Measurements from ENCODE around the gene TNKS2.
"Not testable (repeated sequence)": the region's sequence is repeated elsewhere in the genome, so short reads cannot be mapped to it uniquely, and the experiment has no call there.

Gene TNKS2

DNA sequence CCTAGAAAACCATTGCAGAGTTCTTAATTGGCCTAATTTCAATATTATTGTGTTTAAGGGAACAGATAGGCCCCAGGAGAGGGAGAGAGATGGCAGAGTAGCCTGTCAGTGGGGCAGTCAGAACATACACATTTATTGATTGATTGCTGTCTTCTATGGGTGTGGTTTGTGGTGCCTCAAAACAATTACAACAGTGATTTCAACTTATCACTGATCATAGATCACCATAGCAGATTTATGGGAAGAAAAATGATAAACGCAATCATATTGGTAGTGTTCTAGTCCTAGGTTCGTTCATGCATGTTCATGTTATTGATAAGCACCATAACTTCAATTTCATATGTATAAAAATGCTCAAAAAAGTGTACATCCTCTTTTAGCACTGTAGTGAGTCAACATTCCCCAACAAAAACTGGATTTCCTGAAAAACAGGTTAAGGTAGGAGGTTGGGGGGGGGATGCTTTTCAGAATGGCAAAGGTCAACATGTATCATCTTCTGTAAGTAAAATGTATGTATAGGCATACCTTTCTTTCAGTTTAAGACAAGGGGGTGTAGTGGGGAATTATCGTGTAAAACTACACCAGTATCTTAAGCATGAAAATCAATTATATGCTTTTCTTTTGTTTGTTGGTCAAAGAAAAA is 1.1 kb upstream of the TNKS2 start:
- DNase-seq = no peak

DNA sequence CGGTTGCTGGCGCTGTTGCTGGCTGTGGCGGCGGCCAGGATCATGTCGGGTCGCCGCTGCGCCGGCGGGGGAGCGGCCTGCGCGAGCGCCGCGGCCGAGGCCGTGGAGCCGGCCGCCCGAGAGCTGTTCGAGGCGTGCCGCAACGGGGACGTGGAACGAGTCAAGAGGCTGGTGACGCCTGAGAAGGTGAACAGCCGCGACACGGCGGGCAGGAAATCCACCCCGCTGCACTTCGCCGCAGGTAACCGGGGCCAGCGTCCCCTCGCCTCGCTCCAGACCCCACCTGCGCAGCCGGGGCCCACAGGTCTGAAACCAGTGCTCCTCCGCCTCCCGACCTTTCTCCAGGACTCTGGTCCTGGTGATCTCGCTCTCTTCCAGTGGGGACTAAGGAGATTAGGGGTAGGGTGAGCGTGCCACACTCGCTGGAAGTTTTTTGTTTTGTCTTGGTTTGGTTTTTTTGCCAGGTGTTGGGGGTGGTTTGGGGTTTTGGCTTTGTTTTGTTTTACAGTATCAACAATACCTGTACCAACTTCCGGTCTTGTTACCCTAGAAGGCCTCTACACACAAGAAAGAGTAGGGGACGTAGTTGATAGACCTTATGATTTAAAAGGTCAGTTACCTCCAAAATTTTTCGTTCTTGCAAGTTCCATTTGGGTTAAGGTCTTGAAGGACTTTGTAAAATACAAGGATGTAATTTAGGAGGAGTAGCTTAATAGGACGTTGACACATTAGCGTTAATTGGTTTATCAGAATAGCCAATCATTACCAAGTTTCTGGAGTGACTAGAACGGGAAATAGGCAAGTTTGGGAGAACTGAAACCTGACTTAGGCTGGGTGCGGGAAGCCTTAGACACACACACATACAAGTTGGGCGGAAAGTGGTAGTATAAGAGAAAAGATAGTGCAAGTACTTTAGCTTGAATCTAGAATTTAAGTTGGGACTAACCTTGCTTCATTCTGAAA is 704 bp downstream of the TNKS2 start:
- peak in 1 of 2 experiments; percentile 5 for DNase-seq

DNA sequence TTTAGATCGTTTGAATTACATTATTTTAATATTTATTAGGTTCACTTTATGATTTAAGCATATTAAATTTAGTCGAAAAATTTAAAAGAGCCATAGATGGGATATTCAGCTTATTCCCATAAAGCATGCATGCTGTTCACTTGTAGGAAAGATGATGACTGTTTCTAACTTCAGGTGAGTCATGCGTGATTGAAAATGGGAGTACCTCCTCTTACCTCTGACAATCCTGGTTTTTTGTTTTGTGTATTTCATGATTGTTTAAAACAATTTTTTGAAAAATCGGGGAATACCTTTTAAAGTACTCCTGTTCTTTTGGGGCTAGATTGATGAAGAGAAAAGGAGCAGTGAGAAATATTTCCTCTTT is 1.4 kb downstream of the TNKS2 start:
- no peak for DNase-seq

DNA sequence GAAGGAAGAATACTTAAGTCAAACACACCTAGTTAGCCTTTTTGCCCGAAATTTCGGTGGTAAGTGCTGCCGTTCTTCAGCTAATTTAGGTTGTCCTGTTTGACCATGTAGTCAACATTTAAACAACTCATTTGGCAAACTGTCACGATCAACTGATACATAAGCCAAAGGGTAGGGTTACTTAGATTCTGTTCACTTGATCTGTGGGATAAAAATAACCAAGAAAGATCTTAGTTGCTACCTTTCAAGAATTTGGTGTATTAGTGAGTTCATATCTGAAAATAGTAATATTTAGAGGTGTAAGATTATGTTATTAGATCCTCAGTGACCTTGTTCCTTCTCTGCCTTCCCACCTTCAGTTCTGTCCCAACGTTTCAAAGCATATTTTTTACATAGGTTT is 2.0 kb downstream of the TNKS2 start:
- no peak for DNase-seq

DNA sequence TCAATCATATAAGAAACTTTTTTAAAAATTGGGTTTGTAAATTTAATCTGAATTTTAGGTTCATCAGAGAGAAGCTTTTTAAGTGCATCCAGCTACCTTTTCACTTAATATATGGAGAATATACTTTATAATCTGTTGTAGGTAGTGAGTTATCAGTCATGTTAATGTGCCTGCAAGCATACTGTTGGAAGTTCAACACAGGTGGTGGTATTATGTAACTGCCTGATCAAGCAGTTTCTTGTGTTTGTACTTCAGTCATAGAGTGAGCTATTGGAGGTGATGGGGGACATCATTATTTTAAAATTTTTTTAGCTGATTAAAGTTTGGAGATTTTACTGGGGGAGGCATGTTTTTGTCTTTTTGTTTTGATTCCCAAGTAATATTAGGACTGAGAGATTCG is 2.5 kb downstream of the TNKS2 start:
- no peak for DNase-seq

DNA sequence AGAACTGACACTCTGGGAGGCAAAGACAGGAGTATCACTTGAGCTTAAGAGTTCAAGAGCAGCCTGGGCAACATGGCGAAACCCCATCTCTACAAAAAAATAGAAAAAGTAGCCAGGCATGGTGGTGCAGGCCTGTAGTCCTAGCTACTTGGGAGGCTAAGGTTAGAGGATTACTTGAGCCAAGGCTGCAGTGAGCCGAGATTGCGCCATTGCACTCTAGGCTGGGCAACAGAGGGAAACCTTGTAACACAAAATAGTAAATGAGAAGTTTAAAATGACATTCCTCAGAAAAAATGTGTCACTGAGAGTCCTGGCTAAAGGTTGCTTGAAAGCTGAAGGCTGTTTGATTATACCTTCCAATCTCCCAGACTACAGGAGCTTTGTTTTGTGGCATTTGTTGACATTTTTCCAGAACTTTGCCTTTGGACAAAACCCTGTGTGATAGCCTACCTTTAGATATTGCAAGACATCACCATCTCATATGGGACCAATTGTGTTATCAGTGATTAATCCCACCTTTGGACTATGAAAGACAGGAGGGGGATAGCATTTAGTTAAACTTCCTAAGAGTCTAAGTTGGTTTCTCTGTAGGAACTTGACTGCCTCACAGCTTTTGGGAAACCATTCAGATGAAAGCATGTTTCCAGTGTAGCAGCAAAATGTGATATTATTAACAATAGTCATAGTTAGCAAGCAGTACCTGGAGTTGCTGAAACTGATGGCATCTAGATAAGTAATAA is 5.3 kb downstream of the TNKS2 start:
- no peak for DNase-seq

DNA sequence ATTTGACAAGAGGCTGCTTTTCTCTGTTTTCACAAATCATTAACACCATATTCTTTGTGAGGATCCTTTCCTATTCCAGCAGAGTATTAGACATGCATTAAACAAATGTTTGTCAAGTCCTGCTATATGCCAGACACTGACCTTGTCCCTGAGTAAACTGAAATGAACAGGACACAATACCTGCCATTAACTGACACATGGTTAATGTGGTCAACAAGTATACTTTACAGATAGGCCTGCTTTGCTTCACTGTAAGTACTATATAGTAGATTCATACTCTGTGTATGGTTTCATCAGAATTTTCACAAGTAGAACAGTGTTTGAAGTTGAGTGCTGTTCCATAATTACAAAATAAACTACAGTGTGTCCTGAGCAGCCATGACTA is 5.9 kb downstream of the TNKS2 start:
- DNase-seq = no peak

DNA sequence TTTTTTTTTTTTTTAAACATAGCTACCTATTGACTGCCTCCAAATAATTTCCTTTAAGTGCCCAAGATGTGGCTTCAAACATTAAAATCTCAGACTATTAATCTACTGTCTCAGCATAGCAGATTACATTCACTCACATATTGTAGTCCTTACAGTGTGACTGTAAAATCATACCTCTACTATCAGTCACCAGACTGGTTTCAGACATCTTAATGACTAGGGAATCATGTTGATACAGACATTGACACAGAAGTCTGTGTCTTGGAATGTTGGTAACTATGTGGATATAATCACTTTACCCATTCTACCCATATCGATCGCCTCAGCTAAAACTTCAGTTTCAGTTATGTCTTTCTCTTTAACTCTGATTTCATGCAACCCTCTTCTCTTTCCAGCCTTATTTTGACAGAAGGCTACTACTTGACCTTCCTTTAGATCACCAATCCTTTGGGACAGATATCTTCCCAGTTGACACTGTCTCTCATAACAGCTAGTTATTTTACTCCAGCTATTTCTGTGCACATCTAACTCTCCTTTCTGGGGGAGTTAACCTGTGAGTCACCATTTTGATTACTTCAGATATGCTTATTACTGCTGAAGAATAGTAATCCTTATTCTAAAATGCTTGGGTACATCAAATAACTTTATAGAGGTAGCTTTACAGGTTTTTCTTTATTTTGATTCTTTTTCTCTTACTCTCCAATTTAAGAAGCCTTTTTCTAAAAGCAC is 7.0 kb downstream of the TNKS2 start:
- no peak for DNase-seq

DNA sequence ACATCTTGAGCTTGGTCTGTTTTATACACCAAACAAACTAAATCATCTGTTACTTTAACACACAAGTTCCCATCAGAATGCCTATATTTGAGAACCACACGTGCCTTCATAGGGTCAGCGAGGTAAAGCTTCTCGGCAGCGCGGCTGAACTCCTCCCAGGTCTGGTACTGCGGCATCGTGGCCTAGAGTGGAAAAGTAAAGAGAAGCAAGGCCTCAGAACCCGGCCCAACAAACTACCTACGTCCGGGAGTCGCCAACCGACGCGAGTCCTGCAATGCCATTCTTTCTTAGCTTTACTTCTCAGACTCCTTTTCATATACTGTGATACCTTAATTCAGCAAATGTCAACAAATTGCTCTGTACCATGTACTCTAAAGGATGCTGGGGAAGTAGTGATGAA is 9.0 kb downstream of the TNKS2 start:
- not testable (repeated sequence) for DNase-seq

DNA sequence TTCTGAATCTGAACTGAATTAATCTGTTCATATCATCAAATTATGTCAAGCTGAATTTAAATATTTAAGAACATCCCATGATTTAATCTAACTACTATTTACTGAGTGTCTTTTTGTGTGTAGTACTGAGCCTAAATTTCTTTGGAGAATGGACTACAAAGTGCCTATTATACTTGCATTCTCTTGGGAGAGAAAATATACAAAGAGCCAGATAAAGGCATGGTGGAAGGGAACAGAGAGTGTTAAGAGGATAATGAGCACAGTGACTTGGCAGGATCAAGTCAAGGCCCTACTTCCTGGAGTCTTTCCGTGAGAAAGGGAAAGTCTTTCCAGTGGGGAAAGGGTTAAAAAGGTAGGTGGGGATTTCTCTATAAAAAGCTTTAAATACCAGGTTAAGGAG is 15.0 kb downstream of the TNKS2 start:
- no peak for DNase-seq

DNA sequence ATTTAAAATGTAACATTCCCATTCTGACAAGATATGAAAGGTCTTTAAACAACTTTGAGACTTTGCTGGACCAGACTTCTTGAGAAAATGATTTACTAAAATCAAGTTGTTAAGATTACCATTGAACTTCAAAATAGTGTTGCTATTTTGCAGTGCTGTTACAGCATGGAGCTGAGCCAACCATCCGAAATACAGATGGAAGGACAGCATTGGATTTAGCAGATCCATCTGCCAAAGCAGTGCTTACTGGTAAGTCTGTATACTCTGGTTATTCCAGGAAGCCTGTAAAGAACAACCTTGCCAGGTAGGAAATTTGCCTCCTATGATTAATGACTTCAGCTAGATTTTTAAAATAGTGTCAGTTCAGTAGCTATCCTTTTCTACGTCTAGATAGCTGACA is 18.8 kb downstream of the TNKS2 start:
- DNase-seq = no peak

DNA sequence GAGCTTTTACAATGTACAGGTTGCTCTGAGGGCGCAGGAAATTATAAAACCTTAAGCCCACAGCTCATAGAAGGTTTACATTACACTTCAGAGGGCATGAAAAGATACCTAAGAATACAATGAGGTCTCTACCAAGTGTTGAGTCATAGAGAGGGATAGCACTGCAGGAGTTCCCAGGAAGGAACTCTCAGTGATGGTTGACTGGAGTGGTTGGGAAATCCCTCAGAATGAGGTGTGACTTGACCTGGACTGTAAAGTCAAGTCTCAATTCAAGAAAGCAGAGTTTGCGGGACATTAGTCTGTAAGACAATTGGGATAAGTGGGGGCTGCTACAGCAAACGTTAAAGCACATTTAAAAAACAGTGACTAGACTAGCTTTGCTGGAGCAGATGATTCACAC is 21.9 kb downstream of the TNKS2 start:
- no peak for DNase-seq

DNA sequence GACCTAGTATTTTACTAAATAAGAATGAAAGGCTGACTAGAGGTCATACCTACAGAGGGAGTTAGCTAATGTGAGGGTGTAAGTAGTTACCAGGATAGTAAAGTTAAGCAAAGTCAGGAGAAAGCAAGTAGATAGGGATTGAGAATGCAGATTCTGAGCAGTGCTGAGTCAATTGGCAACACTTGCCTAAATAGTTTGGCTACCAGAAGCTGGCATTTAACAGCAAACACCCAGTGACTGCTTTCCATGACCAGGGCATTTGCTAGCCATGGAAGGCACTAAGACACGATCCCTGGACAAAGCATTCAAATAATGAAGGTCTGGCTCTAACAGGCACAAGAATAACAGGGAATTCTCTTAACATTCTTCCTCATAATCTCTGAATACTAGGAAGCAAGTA is 25.9 kb downstream of the TNKS2 start:
- no peak for DNase-seq

DNA sequence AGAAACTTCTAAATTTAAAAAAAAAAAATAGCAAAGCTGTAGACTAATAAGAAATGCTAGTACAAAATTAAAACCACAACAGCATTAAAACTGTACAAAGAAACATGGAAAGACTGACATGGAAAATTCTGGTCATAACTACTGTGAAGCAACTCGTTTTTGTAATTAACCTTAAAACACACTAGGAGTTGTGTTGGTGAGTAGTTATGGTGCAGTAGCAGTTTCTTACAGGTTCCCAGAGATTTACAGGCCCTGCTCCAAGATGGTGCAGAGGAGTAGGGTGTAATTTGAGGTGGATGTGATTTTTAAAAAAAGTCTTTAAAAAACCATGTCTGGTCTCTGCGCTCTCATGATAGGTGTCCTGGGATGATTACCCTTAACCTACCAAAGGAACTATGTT is 31.0 kb downstream of the TNKS2 start:
- no peak for DNase-seq

DNA sequence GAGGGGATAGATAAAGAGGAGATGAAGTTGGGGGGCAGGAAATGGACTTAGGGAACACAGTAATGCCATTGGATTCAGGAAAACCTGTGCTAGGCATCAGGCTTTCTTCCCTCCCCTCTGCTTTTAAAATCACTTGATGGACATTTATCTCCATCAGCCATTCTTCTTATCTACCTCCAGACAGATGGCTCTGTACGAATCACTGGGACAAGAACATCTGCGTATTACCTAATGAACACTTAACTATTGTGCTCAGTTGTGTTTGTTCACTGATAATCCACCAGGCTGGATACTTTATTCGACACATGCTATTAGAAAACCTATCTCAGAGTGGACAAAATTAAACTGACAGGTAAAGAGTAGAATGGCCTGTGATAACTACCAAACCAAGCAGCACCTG is 40.0 kb downstream of the TNKS2 start:
- DNase-seq = peak; percentile 11 to 73

DNA sequence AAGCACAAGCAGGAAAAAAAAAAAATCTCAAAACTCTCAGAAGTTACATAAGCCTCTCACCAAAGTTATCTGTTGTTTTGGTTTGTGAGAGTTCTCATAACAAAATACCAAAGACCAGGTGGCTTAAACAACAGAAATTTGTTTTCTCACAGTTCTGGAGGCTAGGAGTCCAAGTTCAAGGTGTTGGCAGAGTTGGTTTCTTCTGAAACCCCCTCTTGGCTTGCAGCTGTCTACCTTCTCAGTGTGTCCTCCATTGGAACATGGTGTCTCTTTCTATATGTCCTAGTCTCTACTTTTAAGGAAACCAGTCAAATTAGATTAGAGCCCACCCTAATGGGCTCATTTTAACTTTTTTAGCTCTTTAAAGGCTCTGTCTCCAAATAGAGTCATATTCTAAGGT is 44.9 kb downstream of the TNKS2 start:
- no peak for DNase-seq

DNA sequence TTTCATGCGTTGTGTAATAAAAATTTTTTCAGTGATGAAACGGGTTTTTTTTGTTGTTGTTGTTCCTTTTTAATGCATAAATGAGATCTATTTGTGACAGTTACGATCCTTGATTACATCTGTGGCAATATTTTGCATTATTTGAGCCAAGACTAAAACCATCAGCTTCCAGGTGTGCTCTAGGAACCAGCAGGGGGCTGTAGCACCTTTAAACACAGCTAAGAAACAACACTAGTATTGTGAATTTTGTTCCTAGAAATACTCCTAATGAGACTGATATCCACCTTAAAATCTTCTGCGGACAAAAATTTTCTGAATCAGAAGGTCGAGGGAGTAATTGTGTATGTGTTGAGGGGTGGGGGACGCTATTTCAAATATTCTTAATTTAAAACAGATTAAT is 58.4 kb downstream of the TNKS2 start:
- DNase-seq = no peak

DNA sequence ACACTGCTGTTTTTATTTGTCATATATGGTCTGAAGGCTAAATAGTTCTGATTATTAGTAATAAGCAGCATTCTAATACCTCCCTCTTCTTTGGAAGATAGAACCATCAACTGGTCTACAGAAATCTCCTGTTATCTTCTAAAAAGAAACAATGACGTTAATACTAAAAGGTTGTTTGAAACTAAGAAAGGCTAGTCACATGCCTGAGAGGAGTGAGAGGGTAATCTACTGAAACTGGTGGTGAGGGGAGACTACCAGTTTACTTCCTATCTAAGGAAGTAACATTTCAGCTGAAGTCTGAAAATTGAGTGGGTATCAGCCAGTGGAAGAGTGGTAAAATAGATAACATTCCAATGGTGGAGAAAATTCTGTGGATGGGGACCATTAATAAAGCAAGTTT is 62.7 kb downstream of the TNKS2 start:
- DNase-seq = no peak

DNA sequence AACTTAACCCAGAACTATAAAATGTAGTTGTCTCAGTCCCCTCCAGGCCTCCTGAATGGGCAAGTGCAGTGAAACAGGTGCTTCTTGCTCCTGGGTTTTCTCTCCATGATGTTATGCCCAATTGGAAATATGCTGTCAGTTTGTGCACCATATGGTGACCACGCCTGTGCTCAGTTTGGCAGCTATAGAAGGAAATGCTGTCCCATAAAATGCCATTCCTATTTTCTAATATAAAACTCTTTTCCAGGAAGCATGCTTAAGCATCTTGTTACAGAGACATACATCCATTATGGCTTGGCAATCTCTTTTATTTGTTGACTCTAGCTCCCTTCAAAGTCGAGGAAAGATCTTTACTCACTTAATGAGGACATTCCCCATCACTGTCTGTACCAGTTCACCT is 65.9 kb downstream of the TNKS2 start:
- peak in 1 of 2 experiments; percentile 30 for DNase-seq

DNA sequence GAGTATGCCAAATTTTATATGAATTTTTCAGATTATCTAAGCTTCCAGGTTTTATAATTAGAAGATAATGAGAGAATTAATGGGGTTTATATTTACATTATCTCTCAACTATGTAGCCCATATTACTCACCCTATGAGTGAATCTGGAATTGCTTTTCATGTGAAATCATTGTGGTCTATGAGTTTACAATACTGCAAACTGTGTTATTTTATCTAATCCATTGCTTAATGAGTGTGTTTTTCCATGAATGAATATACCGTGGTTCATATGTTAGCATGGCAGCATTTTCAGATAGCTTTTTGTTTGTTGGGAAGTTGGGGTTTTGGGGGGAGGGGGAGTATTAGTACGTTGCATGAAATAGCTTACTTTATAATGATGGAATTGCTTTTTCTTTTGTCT is 66.5 kb downstream of the TNKS2 start:
- no peak for DNase-seq

DNA sequence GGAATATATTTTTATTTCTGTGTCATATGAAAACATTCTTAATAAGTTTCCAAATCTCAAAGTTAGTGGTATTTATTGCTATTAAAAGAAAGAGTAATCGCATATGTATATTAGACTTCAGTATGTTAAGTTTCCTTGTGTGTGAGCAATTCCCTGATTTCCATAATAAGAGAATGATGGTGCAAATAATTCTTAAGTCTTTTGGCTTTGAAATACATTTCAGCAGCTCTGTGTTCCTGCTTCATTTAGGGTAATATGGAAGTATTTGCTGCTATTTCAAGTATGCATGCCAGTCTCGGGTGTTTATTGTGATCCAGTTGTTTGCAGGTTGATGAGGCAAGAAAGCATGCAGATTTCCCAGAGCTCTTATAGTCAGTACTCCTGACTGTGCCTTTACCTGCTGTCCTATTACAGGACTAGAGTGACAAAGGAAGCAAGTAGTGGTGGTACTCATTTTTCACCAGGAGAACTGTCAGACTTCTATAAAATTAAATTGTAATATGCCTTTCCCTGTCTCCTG is 67.4 kb downstream of the TNKS2 start:
- DNase-seq = no peak

DNA sequence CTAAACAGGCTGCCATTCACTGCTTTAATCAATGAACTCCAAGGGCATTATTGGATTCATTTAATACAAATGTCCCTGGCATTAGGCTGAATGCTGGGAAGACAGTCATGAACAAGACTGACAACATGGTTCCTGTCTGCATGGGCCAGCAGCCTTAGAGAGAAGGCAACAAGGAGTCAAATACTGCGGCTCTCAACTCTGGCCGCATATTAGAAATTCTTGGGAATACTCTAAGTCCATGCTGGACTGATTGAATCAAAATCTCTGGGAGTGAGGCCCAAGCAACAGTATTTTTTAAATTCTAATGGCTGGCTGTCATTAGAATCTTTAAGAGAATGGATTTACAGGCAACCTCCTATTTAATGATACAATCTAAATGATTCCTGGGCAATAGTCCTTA is 76.9 kb downstream of the TNKS2 start:
- no peak for DNase-seq

DNA sequence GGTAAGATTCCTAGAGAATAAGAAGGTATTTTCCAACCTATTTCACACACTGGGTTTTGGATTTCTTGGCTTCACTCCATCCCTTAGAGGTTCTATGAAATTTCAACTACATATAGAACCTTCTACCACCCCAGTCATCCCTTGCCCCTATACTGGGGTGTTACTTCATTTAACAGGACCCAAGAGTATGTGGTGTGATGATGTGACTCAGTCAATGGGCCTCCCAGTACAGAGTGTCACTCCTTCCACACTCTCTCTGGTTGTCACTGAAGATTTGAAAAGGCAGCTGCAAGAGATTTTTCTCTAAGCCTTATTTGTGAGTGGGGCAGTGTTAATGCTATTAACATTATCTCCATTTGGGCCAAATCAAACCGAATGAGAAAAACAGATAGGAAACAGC is 77.6 kb downstream of the TNKS2 start:
- DNase-seq = no peak
